CD4-positive, alpha-beta T cell (primary cell): ENCODE results near the gene CCSER1. TPM values are rescaled to one million over a fixed set of nuclear protein-coding genes. Genes with fewer than 3 reads are reported as not detected.

Experiments
- ATAC-seq: fragments of 200-7000 bp; cut with Tn5 transposase; one replicate; pipeline ENCODE4 v1.10.0; 2022; ENCODE audit warnings: mild to moderate bottlenecking; ENCODE audit not compliant: poor library complexity
- CTCF ChIA-PET: fragments of 350-600 bp; sonication (Branson Sonifier 250); formaldehyde crosslinking; loops from one replicate; lab custom pipeline; 2021; ENCODE audit warnings: antibody characterized with exemption, inconsistent platforms; lab: Charles Lee
- POLR2A ChIA-PET: fragments of 350-600 bp; sonication (Branson Sonifier 250); formaldehyde crosslinking; loops from one replicate; lab custom pipeline; 2021; ENCODE audit warnings: antibody characterized with exemption, inconsistent platforms; lab: Charles Lee
- DNase-seq, 14 experiments: peaks; one replicate each; pipeline ENCODE4 v3.0.0-alpha.2; 2013 to 2020; ENCODE audit warnings: mixed read lengths in 2 of 14
- H3K27ac ChIP-seq, 2 donors: one replicate each; pipeline versions ENCODE4 v1.5.1 to v1.7.0; 2013; ENCODE audit warnings: low read length in 2 of 2, low read depth in 1 of 2, mild to moderate bottlenecking in 1 of 2
- H3K27me3 ChIP-seq, 2 experiments: 1 replicate in 1 of 2; 2 replicates in 1 of 2; pipeline versions ENCODE4 v1.6.1 to v1.7.0; 2013; ENCODE audit warnings: low read length in 2 of 2, control low read depth in 1 of 2, mild to moderate bottlenecking in 1 of 2, moderate library complexity in 1 of 2; ENCODE audit not compliant: insufficient read depth in 2 of 2, control insufficient read depth in 1 of 2
- H3K36me3 ChIP-seq: one replicate; pipeline ENCODE4 v1.6.1; 2013; ENCODE audit warnings: low read length, control low read depth; ENCODE audit not compliant: insufficient read depth
- H3K4me1 ChIP-seq: one replicate; pipeline ENCODE4 v1.6.1; 2013; ENCODE audit warnings: low read length, control low read depth; ENCODE audit not compliant: insufficient read depth
- H3K4me3 ChIP-seq: one replicate; pipeline ENCODE4 v1.5.1; 2013; ENCODE audit warnings: mild to moderate bottlenecking, low read length, moderate library complexity
- H3K9me3 ChIP-seq, 2 experiments: 1 replicate in 1 of 2; 2 replicates in 1 of 2; pipeline versions ENCODE4 v1.6.1 to v1.7.0; 2013; ENCODE audit warnings: low read length in 2 of 2, mild to moderate bottlenecking in 2 of 2, control low read depth in 1 of 2, moderate library complexity in 1 of 2; ENCODE audit not compliant: control insufficient read depth in 1 of 2, insufficient read depth in 1 of 2
- H3K27ac Mint-ChIP-seq: one replicate; pipeline ENCODE4 v1.8.0; 2020; ENCODE audit warnings: mixed read lengths
- H3K27me3 Mint-ChIP-seq: one replicate; pipeline ENCODE4 v1.8.0; 2021; ENCODE audit warnings: mixed read lengths
- H3K36me3 Mint-ChIP-seq: one replicate; pipeline ENCODE4 v1.8.0; 2021; ENCODE audit warnings: low read depth, mixed read lengths
- H3K4me1 Mint-ChIP-seq: one replicate; pipeline ENCODE4 v1.8.0; 2021; ENCODE audit warnings: low read depth, mixed read lengths
- H3K4me3 Mint-ChIP-seq: one replicate; pipeline ENCODE4 v1.8.0; 2020; ENCODE audit warnings: mild to moderate bottlenecking, mixed read lengths
- H3K9me3 Mint-ChIP-seq: one replicate; pipeline ENCODE4 v1.8.0; 2020; ENCODE audit warnings: mixed read lengths
- intact Hi-C, 2 experiments: fragments of 100-400 bp; cut with DNase I in 1 of 2; cut with micrococcal nuclease in 1 of 2; formaldehyde crosslinking; loops; one replicate each; pipeline versions ENCODE4 v1.15.1 to v1.9.0; 2023 to 2025; cut with DNase I, micrococcal nuclease
- total RNA-seq, 174 experiments: library from RNA in 2 of 174; stranded (reverse) in 2 of 174; gene quantifications; one replicate each; pipeline ENCODE4 v1.2.3 and lab custom pipeline; 2021 to 2026
- TF ChIP-seq, protein P1 (sequence below): fragments of 200-600 bp; IDR thresholded peaks from one replicate; pipeline ENCODE4 v1.8.0; 2022; ENCODE audit warnings: antibody characterized with exemption, mild to moderate bottlenecking

The CCSER1 gene
- total RNA-seq, 2 experiments from 2014 or later, result 0.36 to 0.71 TPM

DNA sequence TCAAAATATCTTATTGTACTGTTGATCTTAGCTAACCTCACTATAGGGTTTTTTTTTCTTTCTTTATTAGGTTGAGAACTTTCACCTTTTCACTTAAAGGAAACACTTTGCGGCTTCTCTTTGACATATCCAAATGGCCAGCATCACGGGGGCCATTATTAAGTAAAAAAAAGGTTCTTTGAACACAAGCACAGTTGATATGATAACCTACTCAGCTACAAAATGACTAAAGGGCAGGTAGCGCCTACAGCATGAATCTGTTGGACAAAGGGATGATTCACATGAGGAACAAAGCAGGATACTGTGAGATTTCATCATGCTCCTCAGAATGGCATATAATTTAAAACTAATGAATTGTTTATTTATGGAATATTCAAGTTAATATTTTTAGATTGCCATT is 119.6 kb downstream of the CCSER1 start:
- CTCF ChIA-PET, result no interaction called here
- H3K36me3 Mint-ChIP-seq, result no peaks in the 10 kb centered on the region
- Histone ChIP-seq H3K9me3 (no peaks in the 10 kb centered on the region), H3K4me1 (no peaks in the 10 kb centered on the region), H3K4me3 (no peak overlapping the region), H3K36me3 (no peaks in the 10 kb centered on the region), H3K27ac (no peak overlapping the region), H3K27me3 (no peaks in the 10 kb centered on the region)
- POLR2A ChIA-PET, result no interaction called here
- no peaks in the 10 kb centered on the region for H3K9me3 Mint-ChIP-seq
- H3K4me3 Mint-ChIP-seq, result no peak overlapping the region
- DNase-seq, result no peak
- TF ChIP-seq, protein P1, sequence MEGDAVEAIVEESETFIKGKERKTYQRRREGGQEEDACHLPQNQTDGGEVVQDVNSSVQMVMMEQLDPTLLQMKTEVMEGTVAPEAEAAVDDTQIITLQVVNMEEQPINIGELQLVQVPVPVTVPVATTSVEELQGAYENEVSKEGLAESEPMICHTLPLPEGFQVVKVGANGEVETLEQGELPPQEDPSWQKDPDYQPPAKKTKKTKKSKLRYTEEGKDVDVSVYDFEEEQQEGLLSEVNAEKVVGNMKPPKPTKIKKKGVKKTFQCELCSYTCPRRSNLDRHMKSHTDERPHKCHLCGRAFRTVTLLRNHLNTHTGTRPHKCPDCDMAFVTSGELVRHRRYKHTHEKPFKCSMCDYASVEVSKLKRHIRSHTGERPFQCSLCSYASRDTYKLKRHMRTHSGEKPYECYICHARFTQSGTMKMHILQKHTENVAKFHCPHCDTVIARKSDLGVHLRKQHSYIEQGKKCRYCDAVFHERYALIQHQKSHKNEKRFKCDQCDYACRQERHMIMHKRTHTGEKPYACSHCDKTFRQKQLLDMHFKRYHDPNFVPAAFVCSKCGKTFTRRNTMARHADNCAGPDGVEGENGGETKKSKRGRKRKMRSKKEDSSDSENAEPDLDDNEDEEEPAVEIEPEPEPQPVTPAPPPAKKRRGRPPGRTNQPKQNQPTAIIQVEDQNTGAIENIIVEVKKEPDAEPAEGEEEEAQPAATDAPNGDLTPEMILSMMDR, result no peak
- no peaks in the 10 kb centered on the region for H3K27me3 Mint-ChIP-seq
- no peak for ATAC-seq
- H3K4me1 Mint-ChIP-seq, result no peaks in the 10 kb centered on the region
- intact Hi-C loops, result no loop called here
- no peak overlapping the region for H3K27ac Mint-ChIP-seq

DNA sequence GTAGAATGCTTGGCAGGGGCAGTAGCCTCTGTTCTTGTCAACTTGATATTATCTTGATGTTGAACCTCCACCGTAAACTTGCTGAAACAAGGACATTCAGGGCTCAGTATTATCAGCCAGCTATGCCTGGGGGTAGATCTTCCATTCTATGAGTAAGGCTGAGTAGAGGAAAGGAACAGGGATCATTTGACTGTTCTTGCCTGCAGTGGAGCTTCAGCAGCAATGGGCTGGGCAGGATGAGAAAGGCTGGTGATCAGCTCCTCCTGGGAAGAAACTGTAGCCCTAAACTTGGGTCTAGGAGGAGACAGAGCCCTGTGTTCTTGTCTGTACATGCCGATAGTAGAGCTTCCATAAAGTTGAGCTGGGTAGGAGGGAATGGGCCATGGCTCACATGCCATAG is 127.2 kb downstream of the CCSER1 start:
- H3K4me3 Mint-ChIP-seq, result no peak overlapping the region
- no peak overlapping the region for H3K4me3 ChIP-seq
- CTCF ChIA-PET, result no interaction called here
- no peak for DNase-seq
- POLR2A ChIA-PET, result no interaction called here
- no peaks in the 10 kb centered on the region for H3K9me3 Mint-ChIP-seq
- no peak overlapping the region for H3K27ac Mint-ChIP-seq
- H3K36me3 Mint-ChIP-seq, result no peaks in the 10 kb centered on the region
- intact Hi-C loops, result no loop called here
- H3K27me3 ChIP-seq, result no peaks in the 10 kb centered on the region
- TF ChIP-seq, protein P1, result no peak
- H3K4me1 ChIP-seq, result no peaks in the 10 kb centered on the region
- H3K4me1 Mint-ChIP-seq, result no peaks in the 10 kb centered on the region
- no peaks in the 10 kb centered on the region for H3K9me3 ChIP-seq
- H3K36me3 ChIP-seq, result no peaks in the 10 kb centered on the region
- no peaks in the 10 kb centered on the region for H3K27me3 Mint-ChIP-seq
- no peak overlapping the region for H3K27ac ChIP-seq
- no peak for ATAC-seq

DNA sequence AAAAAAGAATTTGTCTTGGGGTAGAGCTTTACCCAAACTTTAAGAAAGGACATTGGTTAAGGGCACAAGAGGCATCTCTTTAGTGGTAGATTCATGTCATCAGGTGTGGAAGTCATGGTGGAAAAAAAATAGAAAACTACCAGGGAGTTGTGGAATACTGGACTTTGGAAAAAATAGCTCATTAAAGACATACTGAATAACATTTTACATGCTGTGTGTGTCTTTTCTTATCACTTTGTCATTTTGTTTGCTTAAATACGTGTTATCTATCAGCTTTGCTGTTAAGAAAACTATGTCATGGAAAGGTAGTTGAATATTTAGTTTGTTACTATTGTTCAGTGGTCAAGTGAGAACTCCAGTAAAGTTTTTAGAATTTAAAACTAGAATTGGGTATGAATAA is 147.0 kb downstream of the CCSER1 start:
- ATAC-seq (no peak), DNase-seq (no peak)
- Mint-ChIP-seq H3K4me1 (no peaks in the 10 kb centered on the region), H3K9me3 (peaks cover 5% of the 10 kb centered on the region), H3K36me3 (no peaks in the 10 kb centered on the region), H3K27me3 (no peaks in the 10 kb centered on the region), H3K4me3 (no peak overlapping the region), H3K27ac (no peak overlapping the region)
- H3K4me1 ChIP-seq, result no peaks in the 10 kb centered on the region
- intact Hi-C loops, result no loop called here
- no peak overlapping the region for H3K27ac ChIP-seq
- H3K9me3 ChIP-seq, result no peaks in the 10 kb centered on the region
- H3K36me3 ChIP-seq, result no peaks in the 10 kb centered on the region
- H3K27me3 ChIP-seq, result no peaks in the 10 kb centered on the region
- CTCF ChIA-PET, result no interaction called here
- H3K4me3 ChIP-seq, result no peak overlapping the region
- TF ChIP-seq, protein P1, result no peak
- POLR2A ChIA-PET, result no interaction called here
